ENCODE data around the gene MFSD1.

The MFSD1 gene

DNA sequence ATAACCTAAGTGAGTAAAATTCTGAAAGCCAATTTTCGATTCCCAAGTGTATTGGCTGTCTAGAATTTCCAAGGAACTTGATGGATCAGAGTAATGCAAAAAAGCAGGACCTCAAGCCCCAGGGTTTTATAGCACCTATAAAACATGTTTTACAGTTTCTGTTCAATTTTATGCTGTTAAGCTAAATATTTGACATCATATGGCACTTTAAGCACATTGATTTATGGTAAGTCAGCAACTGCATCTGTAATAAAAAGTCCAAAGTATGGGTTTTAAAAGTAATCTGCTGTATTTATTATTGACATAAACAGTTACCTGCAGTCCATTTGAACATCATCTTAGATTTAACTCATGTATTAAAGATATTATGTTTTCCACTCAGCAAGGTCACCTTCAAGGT lies 20.0 kb upstream of the MFSD1 start:
- Histone ChIP-seq H3K4me2 (ENCODE audit: low read length) (no peak overlapping the region), H4K20me1 (ENCODE audit: insufficient read depth, low read length) (no peaks in the 10 kb centered on the region), H3K9me3 (ENCODE audit: insufficient read depth, low read length) (no peaks in the 10 kb centered on the region), H3K27me3 (ENCODE audit: low read depth, low read length) (no peaks in the 10 kb centered on the region), H2AFZ (ENCODE audit: low read depth, low read length) (no peak overlapping the region), H3K9ac (ENCODE audit: low read length) (no peak overlapping the region), H3K4me3 (ENCODE audit: low read length) (no peak overlapping the region), H3K79me2 (ENCODE audit: low read length) (no peaks in the 10 kb centered on the region), H3K36me3 (replicated peaks; ENCODE audit: low read depth, low read length) (no peaks in the 10 kb centered on the region), H3K27ac (ENCODE audit: low read length) (no peak overlapping the region), H3K4me1 (ENCODE audit: low read length) (no peaks in the 10 kb centered on the region)
- TF ChIP-seq EZH2phosphoT487 (IDR thresholded peaks at IDR 0.05; ENCODE audit: low read depth): no peak
- TF ChIP-seq, protein P1, sequence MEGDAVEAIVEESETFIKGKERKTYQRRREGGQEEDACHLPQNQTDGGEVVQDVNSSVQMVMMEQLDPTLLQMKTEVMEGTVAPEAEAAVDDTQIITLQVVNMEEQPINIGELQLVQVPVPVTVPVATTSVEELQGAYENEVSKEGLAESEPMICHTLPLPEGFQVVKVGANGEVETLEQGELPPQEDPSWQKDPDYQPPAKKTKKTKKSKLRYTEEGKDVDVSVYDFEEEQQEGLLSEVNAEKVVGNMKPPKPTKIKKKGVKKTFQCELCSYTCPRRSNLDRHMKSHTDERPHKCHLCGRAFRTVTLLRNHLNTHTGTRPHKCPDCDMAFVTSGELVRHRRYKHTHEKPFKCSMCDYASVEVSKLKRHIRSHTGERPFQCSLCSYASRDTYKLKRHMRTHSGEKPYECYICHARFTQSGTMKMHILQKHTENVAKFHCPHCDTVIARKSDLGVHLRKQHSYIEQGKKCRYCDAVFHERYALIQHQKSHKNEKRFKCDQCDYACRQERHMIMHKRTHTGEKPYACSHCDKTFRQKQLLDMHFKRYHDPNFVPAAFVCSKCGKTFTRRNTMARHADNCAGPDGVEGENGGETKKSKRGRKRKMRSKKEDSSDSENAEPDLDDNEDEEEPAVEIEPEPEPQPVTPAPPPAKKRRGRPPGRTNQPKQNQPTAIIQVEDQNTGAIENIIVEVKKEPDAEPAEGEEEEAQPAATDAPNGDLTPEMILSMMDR (IDR thresholded peaks at IDR 0.05; ENCODE audit: low read depth, low read length): no peak

DNA sequence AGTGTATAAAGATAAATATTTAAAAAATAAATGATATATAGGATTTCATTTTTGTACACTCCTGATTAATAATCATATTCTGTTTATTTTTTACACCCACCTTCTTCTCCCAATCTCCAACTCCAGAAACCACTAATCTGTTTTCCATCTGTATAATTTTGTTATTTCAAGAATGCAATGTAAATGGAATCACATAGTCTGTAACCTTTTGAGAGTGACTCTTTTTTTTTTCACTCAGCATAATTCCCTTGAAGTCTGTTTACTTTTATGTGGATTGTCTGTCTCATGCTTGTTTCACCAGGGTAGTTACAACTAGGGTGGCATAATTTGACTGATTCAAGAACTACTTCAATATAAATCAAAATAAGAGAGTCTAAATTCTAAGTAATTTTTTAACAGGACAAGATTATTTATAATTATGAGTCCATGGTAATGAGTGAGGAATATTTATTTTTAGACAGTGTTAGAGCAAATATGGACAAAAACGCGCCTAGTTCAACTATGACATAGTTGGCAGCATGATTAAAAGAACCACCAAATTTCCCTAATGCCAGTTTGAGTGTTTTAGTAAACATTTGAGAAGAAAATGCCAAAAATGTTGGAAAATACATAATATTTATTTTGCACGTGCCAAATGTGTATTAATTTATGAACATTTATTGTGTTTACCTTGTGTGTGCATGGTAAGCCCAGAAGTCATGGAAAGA lies 19.4 kb upstream of the MFSD1 start:
- H3K4me3 ChIP-seq (ENCODE audit: low read length): no peak overlapping the region
- H3K4me2 ChIP-seq (ENCODE audit: low read length): no peak overlapping the region
- H4K20me1 ChIP-seq (ENCODE audit: insufficient read depth, low read length): no peaks in the 10 kb centered on the region
- no peaks in the 10 kb centered on the region for H3K27me3 ChIP-seq (ENCODE audit: low read depth, low read length)
- H3K4me1 ChIP-seq (ENCODE audit: low read length): no peaks in the 10 kb centered on the region
- no peaks in the 10 kb centered on the region for H3K79me2 ChIP-seq (ENCODE audit: low read length)
- H3K9ac ChIP-seq (ENCODE audit: low read length): no peak overlapping the region
- H3K36me3 ChIP-seq (replicated peaks; ENCODE audit: low read depth, low read length): no peaks in the 10 kb centered on the region
- no peak overlapping the region for H2AFZ ChIP-seq (ENCODE audit: low read depth, low read length)
- no peak overlapping the region for H3K27ac ChIP-seq (ENCODE audit: low read length)
- H3K9me3 ChIP-seq (ENCODE audit: insufficient read depth, low read length): no peaks in the 10 kb centered on the region
- TF ChIP-seq, protein P1 (IDR thresholded peaks at IDR 0.05; ENCODE audit: low read depth, low read length): no peak
- no peak for TF ChIP-seq EZH2phosphoT487 (IDR thresholded peaks at IDR 0.05; ENCODE audit: low read depth)

- Histone ChIP-seq H3K4me3 (ENCODE audit: low read length) (no peak overlapping the region), H3K27ac (ENCODE audit: low read length) (no peak overlapping the region), H4K20me1 (ENCODE audit: insufficient read depth, low read length) (no peaks in the 10 kb centered on the region), H3K27me3 (ENCODE audit: low read depth, low read length) (no peaks in the 10 kb centered on the region), H3K4me1 (ENCODE audit: low read length) (no peaks in the 10 kb centered on the region), H3K79me2 (ENCODE audit: low read length) (no peaks in the 10 kb centered on the region), H3K4me2 (ENCODE audit: low read length) (no peak overlapping the region), H3K9ac (ENCODE audit: low read length) (no peak overlapping the region), H3K36me3 (replicated peaks; ENCODE audit: low read depth, low read length) (no peaks in the 10 kb centered on the region), H3K9me3 (ENCODE audit: insufficient read depth, low read length) (no peaks in the 10 kb centered on the region), H2AFZ (ENCODE audit: low read depth, low read length) (no peak overlapping the region)
- TF ChIP-seq EZH2phosphoT487 (IDR thresholded peaks at IDR 0.05; ENCODE audit: low read depth): no peak
- TF ChIP-seq, protein P1 (IDR thresholded peaks at IDR 0.05; ENCODE audit: low read depth, low read length): no peak
Measured at GRCh38 chr3:158783051-158783450, 18.8 kb upstream of the MFSD1 start.

- H2AFZ ChIP-seq (ENCODE audit: low read depth, low read length): no peak overlapping the region
- no peaks in the 10 kb centered on the region for H3K36me3 ChIP-seq (replicated peaks; ENCODE audit: low read depth, low read length)
- no peak overlapping the region for H3K27ac ChIP-seq (ENCODE audit: low read length)
- no peak overlapping the region for H3K9ac ChIP-seq (ENCODE audit: low read length)
- no peaks in the 10 kb centered on the region for H3K79me2 ChIP-seq (ENCODE audit: low read length)
- no peaks in the 10 kb centered on the region for H3K27me3 ChIP-seq (ENCODE audit: low read depth, low read length)
- H4K20me1 ChIP-seq (ENCODE audit: insufficient read depth, low read length): no peaks in the 10 kb centered on the region
- no peaks in the 10 kb centered on the region for H3K9me3 ChIP-seq (ENCODE audit: insufficient read depth, low read length)
- no peak overlapping the region for H3K4me2 ChIP-seq (ENCODE audit: low read length)
- H3K4me1 ChIP-seq (ENCODE audit: low read length): peaks cover 2% of the 10 kb centered on the region; the same call in 1 of the 2 replicates
- TF ChIP-seq, protein P1 (IDR thresholded peaks at IDR 0.05; ENCODE audit: low read depth, low read length): no peak
- no peak for TF ChIP-seq EZH2phosphoT487 (IDR thresholded peaks at IDR 0.05; ENCODE audit: low read depth)
- H3K4me3 ChIP-seq (ENCODE audit: low read length): no peak overlapping the region
Measured at GRCh38 chr3:158785972-158786371, 15.9 kb upstream of the MFSD1 start.
